HG03196 (cell line): ENCODE results near the gene ACOT11.
"Not testable (repeated sequence)": the region's sequence is repeated elsewhere in the genome, so short reads cannot be mapped to it uniquely, and the experiment has no call there.

Experiments used
- ATAC-seq: cut with Tn5 transposase; IDR thresholded peaks from one replicate; pipeline ENCODE4 v1.9.1; 2021; ENCODE audit not compliant: unreplicated experiment

ACOT11 gene

DNA sequence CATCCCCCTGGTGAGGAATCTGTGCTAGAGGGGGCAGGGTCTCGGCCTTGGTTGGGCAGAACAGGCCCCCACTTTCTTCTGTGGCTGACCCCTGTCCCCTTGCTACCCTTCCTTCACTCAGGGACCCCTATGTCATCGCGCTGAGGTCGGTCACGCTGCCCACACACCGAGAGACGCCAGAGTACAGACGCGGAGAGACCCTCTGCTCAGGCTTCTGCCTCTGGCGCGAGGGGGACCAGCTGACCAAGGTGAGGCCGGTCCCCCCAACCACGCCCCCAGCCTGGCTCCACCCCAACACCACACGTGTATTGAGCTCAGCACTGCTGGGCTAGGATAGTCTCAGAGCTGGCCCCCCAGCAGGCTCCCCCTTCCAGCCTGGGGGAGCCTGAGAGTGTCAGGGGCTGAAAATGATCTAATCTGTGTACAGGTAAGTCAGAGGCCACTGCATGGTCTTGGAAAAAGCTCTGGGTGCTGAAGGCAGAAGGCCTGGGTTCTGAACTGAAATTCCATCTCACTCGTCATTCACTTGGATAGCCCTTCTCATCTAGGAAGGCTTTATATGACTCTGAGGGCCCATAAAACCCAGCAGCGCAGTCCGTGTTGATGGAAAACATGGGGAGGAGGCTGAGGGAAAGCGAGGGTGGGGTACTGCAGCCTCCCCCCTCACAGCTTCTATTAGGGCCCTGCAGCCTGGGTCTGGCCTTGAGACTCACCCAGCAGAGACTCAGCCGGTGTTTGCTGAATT, 60.0 kb downstream of the ACOT11 start:
- ATAC-seq = no peak

DNA sequence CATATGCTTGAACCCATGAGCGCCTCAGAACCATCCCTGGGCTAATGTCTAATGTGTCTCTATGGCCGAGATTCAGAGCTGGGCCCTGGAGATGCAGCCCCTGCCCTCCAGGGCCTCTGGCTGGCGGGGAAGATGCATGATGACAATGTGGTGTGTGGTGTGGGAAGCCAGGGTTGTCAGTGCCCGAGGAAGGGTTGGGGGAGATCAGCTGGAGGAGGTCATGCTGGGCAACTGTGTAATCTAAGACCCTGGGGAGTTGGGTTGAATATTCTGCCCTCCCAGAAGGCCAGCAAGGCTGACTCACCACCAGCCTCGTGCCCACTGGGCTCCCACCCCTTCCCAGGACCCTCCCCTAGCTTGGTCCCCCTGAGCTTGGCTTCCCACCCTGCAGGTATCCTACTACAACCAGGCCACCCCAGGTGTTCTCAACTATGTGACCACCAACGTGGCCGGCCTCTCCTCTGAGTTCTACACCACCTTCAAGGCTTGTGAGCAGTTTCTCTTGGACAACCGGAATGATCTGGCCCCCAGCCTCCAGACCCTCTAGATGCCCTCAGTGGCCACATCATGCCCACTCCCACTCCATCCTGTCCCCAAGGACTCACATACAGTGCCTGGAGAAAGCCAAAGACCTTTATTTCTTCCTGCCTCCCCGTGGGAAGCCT, 60.7 kb downstream of the ACOT11 start:
- no peak for ATAC-seq

DNA sequence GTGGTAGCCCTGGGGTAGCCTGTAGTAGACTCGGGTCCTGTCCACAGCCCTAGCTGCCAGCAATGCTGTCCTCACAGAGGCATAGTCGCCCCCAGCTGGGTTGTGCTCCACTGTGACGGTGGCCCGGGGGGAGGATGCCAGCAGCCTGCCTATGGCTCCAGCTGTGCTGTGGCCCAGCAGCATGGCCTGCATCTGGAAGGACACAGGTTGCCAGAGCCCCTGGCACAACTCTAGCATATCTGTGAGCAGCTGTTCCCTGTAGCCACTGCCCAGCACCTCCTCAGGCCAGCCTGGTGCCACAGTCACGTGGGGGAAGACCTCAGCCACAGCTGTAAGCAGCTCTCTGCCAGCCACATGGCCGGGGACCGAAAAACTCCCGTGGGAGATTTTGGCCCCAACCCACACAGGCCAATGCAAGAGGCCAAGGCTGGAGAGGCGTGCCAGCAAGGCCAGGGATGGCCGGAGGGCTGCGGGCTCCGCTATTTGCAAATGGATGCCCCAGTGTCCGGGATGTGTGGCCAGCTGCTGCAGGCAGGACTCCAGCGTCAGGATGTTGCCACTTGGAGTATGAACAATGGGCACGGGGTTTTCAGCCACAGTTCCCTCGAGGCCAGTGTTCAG, 61.4 kb downstream of the ACOT11 start:
- no peak for ATAC-seq

- no peak for ATAC-seq
Measured at GRCh38 chr1:54610048-54610447, 62.0 kb downstream of the ACOT11 start.

GRCh38 chr1:54610601-54611580, 62.9 kb downstream of the ACOT11 start:
- ATAC-seq = no peak

DNA sequence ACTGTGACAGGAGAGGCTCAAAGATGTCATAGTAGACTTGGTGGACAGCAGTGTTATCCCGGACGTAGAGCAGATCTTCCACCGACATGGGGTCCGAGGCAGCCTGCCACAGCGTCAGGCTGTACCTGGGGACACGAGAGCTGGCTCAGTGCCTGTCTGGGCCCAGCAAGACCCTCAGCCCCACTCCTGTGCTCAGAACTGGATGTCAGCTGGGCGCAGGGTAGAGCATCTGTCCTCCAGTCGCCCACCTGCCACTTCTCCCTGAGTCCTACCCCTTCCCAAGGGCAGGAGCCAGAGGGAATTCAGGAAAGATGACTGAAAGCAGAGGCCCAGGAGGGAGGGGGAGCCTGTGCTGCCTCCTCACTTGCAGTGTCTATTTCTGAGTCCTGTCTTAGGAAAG, 63.6 kb downstream of the ACOT11 start:
- no peak for ATAC-seq

DNA sequence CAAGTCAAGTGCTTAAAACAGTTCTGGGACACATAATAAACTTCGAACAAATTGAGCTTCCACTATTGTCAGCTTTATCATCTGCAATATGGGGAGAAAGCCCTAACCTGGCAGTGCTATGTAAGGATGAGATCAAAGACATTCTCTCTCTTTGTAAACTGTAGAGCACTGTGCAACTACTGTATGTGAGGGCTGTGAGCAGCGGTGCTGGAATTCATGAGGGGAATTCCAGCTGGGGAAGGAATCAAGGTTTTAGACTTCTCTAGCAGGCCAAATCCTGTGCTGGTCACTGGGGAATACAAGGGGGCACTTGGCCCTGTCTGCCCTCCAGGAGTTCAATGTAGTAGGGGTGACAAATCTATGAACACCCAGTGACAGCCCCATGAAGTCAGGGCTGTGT, 66.0 kb downstream of the ACOT11 start:
- no peak for ATAC-seq

DNA sequence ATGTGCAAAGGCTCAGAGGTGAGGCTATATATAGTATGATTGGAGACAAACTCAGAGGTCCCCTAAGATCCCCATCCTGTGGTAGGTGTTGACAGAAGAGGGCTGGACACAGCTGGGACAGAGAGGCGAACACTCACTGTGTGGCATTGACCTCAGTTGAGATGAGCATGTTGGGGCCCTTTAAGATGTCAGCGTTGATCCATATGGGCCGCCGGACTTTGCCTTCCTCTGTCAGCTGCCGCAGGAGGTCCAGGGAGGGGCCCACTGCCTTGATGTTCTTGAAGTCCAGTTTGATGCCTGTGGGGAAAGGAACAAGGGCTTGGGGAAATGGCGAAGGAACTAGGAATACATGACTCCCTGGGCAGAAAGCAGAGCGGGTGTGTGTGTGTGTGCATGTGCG, 66.5 kb downstream of the ACOT11 start:
- no peak for ATAC-seq

GRCh38 chr1:54615531-54616279, 67.7 kb downstream of the ACOT11 start:
- no peak for ATAC-seq

GRCh38 chr1:54619749-54620148, 71.7 kb downstream of the ACOT11 start:
- ATAC-seq = no peak

DNA sequence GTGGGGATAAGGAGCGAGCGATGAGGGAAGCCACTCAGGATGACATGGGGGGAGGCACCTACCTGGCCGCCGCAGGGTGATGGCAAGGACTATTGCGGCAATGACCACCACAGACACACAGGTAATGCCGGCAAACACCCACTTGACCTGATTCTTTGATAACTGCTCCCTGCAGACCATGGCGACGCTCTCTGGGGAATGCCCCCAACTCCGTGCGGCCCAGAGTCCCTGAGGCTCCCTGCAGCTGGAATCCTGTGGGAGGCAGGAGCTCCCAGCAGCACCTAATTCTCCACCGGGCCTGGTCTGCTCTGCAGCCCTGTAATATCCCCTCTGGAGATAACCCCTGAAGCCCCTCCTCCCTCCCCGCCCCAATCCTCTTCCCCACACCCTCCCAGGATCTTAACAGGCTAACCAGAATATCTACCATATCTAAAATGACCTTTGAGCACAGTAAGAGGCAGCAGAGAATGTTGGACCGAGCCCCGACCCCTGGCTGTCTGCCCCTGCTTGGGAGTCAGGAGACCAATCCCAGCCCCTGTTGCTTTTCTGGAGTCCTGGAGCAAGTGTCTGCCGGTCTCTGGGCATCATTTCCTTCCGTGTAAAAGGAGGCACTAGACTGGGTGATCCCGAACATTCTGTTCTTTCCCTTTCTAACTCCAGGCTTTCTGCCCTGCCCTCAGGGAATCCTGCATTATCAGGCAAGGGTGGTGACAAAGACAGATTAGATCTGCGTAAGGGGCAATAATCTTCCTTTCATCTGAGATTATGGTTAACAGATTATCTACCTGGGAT, 75.4 kb downstream of the ACOT11 start, which contains the start of gene FAM151A:
Gene FAM151A (minus strand): TSS at position 310 of the 792 bp plus-strand sequence. CDS start 130 bp downstream, at position 180.
- ATAC-seq = no peak

GRCh38 chr1:54624466-54625464, 76.7 kb downstream of the ACOT11 start:
- no peak for ATAC-seq

GRCh38 chr1:54627196-54627595, 79.2 kb downstream of the ACOT11 start:
- no peak for ATAC-seq

- not testable (repeated sequence) for ATAC-seq
Measured at GRCh38 chr1:54635804-54636203, 87.8 kb downstream of the ACOT11 start.

DNA sequence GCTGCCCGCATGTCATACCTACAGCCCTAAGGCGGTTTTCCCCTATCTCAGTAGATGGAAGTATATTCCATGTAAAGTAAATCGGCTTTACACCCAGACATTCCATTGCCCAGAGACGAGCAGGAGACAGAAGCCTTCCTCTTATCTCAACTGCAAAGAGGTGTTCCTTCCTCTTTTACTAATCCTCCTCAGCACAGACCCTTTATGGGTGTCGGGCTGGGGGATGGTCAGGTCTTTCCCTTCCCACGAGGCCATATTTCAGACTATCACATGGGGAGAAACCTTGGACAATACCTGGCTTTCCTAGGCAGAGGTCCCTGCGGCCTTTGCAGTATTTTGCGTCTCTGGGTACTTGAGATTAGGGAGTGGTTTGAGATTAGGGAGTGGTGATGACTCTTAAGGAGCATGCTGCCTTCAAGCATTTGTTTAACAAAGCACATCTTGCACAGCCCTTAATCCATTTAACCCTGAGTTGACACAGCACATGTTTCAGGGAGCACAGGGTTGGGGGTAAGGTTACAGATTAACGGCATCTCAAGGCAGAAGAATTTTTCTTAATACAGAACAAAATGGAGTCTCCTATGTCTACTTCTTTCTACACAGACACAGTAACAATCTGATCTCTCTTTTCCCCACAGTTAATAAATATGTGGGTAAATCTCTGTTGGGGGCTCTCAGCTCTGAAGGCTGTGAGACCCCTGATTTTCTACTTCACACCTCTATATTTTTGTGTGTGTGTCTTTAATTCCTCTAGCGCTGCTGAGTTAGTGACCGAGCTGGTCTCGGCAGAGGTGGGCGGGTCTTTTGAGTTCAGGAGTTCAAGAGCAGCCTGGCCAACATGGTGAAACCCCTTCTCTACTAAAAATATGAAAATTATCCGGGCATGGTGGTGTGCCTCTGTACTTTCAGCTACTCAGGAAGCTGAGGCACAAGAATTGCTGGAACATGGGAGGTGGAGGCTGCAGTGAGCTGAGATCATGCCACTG, 88.7 kb downstream of the ACOT11 start:
- ATAC-seq = not testable (repeated sequence)

- no peak for ATAC-seq
Measured at GRCh38 chr1:54640361-54640760, 92.3 kb downstream of the ACOT11 start.
